ENCODE data around the gene CFAP68. TPM values are rescaled to one million over a fixed set of nuclear protein-coding genes. Genes with fewer than 3 reads are reported as not detected.
"Not testable (repeated sequence)": the region's sequence is repeated elsewhere in the genome, so short reads cannot be mapped to it uniquely, and the experiment has no call there.

CFAP68 gene
- total and polyA plus RNA-seq, 2 of the 4 experiments (the other 2 are of a cell fraction), result 10.2 to 17.0 TPM

DNA sequence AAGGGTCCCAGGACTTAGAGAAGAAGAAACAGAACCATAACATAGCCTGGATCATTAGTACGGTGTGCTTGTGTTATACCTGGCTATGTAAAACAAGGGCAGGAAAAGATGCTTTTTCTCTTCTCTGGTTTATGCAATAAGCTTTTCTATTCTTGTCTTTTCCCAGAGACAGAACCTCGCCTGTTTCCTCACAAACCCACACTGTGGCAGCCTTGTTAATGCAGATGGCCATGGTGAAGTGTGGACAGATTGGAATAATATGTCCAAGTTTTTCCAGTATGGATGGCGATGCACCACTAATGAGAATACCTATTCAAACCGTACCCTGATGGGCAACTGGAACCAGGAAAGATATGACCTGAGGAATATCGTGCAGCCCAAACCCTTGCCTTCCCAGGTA is 2.9 kb downstream of the CFAP68 start:
- Histone ChIP-seq H2AK9ac (replicated peaks; ENCODE audit: low read depth, low read length, poor library complexity) (no peak overlapping the region), H3K56ac (ENCODE audit: extremely low read depth, insufficient read depth, low read length) (no peak overlapping the region), H3K9ac (ENCODE audit: low read depth, low read length) (no peak overlapping the region), H2BK5ac (ENCODE audit: low read depth, low read length, poor library complexity, severe bottlenecking) (no peak overlapping the region), H3K4me3 (ENCODE audit: insufficient read depth, low read depth, low read length) (no peak overlapping the region), H2BK20ac (ENCODE audit: low read depth, low read length) (no peak overlapping the region), H3K79me1 (ENCODE audit: low read depth in 1 of 2, low read length in 2 of 2) (peaks cover 0 to 11% of the 10 kb centered on the region in 2 experiments; a peak in 3 of 4 replicates), H3K27ac (ENCODE audit: insufficient read depth, low read length) (no peak overlapping the region), H3K4me2 (ENCODE audit: low read depth, low read length) (no peak overlapping the region), H3K4ac (ENCODE audit: low read depth, low read length) (no peak overlapping the region), H3K9me1 (ENCODE audit: insufficient read depth, low read length) (peaks cover 3% of the 10 kb centered on the region; the same call in 1 of the 2 replicates), H4K91ac (ENCODE audit: insufficient read depth, low read depth, low read length) (no peak overlapping the region), H2AFZ (replicated peaks; ENCODE audit: low read length, poor library complexity) (no peak overlapping the region), H4K5ac (ENCODE audit: low read depth, low read length) (no peak overlapping the region), H2BK15ac (ENCODE audit: low read depth, low read length) (no peak overlapping the region), H3K23ac (ENCODE audit: low read depth, low read length) (no peak overlapping the region), H4K8ac (ENCODE audit: low read depth in 2 of 2, low read length in 2 of 2) (no peak overlapping the region), H2BK120ac (ENCODE audit: low read depth, low read length) (no peak overlapping the region), H2AK5ac (ENCODE audit: low read depth, low read length) (no peak overlapping the region), H3K9me3 (ENCODE audit: control insufficient read depth, insufficient read depth, low read length) (no peaks in the 10 kb centered on the region), H3K4me1 (ENCODE audit: control insufficient read depth, insufficient read depth, low read length) (peaks cover 3% of the 10 kb centered on the region; the same call in 1 of the 2 replicates), H4K20me1 (ENCODE audit: insufficient read depth, low read length) (no peaks in the 10 kb centered on the region), H3K18ac (ENCODE audit: low read depth, low read length) (no peak overlapping the region), H3K14ac (replicated peaks; ENCODE audit: low read depth, low read length) (no peak overlapping the region), H3K36me3 (ENCODE audit: control insufficient read depth, insufficient read depth, low read length) (no peaks in the 10 kb centered on the region), H3K27me3 (ENCODE audit: control insufficient read depth, insufficient read depth, low read length) (no peaks in the 10 kb centered on the region)
- dilution Hi-C loops (cut with HindIII; ENCODE audit: low sequenced_read_pairs, unreplicated experiment) (no loop called here), intact Hi-C loops (cut with micrococcal nuclease) (no loop called here), in situ Hi-C loops (cut with MboI; ENCODE audit: low sequenced_read_pairs) (loop anchor here (5.0 kb wide), 1 partner anchor 40 kb away; no protein-coding TSS in a partner anchor)
- 80% methylated on average over 1 of the region's 5 CpGs; no CpG with 5 or more reads in 1 of the 2 experiments for WGBS, 2 experiments (ENCODE audit: extremely low coverage in 2 of 2, insufficient read length in 1 of 2)
- no peak for DNase-seq
- ChIA-PET CTCF (no interaction called here), POLR2A (ENCODE audit: unreplicated experiment) (no interaction called here)
- BruUV-seq (replicated peaks), result no TSS peak
- no peak for TF ChIP-seq RCOR1 (IDR thresholded peaks at IDR 0.05; ENCODE audit: insufficient replicate concordance, low read length)
- TF ChIP-seq NFE2L2 (IDR thresholded peaks at IDR 0.05; ENCODE audit: low read depth, low read length), result no peak
- no peak for TF ChIP-seq SMC3 (IDR thresholded peaks at IDR 0.05; ENCODE audit: low read depth, low read length)
- no peak for TF ChIP-seq FOS (IDR thresholded peaks at IDR 0.05; ENCODE audit: low read depth, low read length)
- no peak for TF ChIP-seq CEBPB (IDR thresholded peaks at IDR 0.05; ENCODE audit: low read depth, low read length)
- TF ChIP-seq RFX5 (IDR thresholded peaks at IDR 0.05; ENCODE audit: low read depth, low read length), result no peak
- TF ChIP-seq, protein P1, sequence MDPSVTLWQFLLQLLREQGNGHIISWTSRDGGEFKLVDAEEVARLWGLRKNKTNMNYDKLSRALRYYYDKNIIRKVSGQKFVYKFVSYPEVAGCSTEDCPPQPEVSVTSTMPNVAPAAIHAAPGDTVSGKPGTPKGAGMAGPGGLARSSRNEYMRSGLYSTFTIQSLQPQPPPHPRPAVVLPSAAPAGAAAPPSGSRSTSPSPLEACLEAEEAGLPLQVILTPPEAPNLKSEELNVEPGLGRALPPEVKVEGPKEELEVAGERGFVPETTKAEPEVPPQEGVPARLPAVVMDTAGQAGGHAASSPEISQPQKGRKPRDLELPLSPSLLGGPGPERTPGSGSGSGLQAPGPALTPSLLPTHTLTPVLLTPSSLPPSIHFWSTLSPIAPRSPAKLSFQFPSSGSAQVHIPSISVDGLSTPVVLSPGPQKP (IDR thresholded peaks at IDR 0.05; ENCODE audit: borderline replicate concordance, low read depth, low read length), result no peak
- no peak for TF ChIP-seq MXI1 (IDR thresholded peaks at IDR 0.05; ENCODE audit: borderline replicate concordance, low read depth, low read length)
- ATAC-seq (ENCODE audit: low read depth), result no peak

DNA sequence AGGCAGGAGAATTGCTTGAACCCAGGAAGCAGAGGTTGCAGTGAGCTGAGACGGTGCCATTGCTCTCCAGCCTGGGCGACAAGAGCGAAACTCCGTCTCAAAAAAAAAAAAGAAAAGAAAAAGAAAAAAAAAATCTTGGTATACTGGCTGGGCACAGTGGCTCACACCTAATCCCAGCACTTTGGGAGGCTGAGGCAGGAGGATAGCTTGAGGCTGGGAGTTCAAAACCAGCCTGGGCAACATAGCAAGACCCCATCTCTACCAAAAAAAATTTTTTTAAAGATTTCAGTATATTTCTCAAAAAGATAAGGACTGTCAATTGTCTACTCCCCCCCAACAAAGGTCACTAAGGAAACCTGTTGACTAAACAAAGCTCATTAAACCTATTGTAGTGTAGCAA is 5.7 kb downstream of the CFAP68 start:
- intact Hi-C loops (cut with micrococcal nuclease); H3K4ac ChIP-seq (ENCODE audit: low read depth, low read length); H2AK5ac ChIP-seq (ENCODE audit: low read depth, low read length); H3K18ac ChIP-seq (ENCODE audit: low read depth, low read length); H4K20me1 ChIP-seq (ENCODE audit: insufficient read depth, low read length); H2AK9ac ChIP-seq (replicated peaks; ENCODE audit: low read depth, low read length, poor library complexity); H2BK5ac ChIP-seq (ENCODE audit: low read depth, low read length, poor library complexity, severe bottlenecking); H2BK20ac ChIP-seq (ENCODE audit: low read depth, low read length); H2AFZ ChIP-seq (replicated peaks; ENCODE audit: low read length, poor library complexity); H3K4me3 ChIP-seq (ENCODE audit: insufficient read depth, low read depth, low read length); H3K79me1 ChIP-seq (ENCODE audit: low read depth in 1 of 2, low read length in 2 of 2); H3K9ac ChIP-seq (ENCODE audit: low read depth, low read length); POLR2A ChIA-PET (ENCODE audit: unreplicated experiment); H3K14ac ChIP-seq (replicated peaks; ENCODE audit: low read depth, low read length); H3K36me3 ChIP-seq (ENCODE audit: control insufficient read depth, insufficient read depth, low read length); H3K56ac ChIP-seq (ENCODE audit: extremely low read depth, insufficient read depth, low read length); BruUV-seq (replicated peaks); H3K4me2 ChIP-seq (ENCODE audit: low read depth, low read length); H2BK15ac ChIP-seq (ENCODE audit: low read depth, low read length); H4K8ac ChIP-seq (ENCODE audit: low read depth in 2 of 2, low read length in 2 of 2); H4K5ac ChIP-seq (ENCODE audit: low read depth, low read length); H3K4me1 ChIP-seq (ENCODE audit: control insufficient read depth, insufficient read depth, low read length); H3K27ac ChIP-seq (ENCODE audit: insufficient read depth, low read length); DNase-seq; dilution Hi-C loops (cut with HindIII; ENCODE audit: low sequenced_read_pairs, unreplicated experiment); in situ Hi-C loops (cut with MboI; ENCODE audit: low sequenced_read_pairs); H4K91ac ChIP-seq (ENCODE audit: insufficient read depth, low read depth, low read length); H3K9me1 ChIP-seq (ENCODE audit: insufficient read depth, low read length); H3K23ac ChIP-seq (ENCODE audit: low read depth, low read length); H2BK120ac ChIP-seq (ENCODE audit: low read depth, low read length); H3K9me3 ChIP-seq (ENCODE audit: control insufficient read depth, insufficient read depth, low read length); ATAC-seq (ENCODE audit: low read depth); H3K27me3 ChIP-seq (ENCODE audit: control insufficient read depth, insufficient read depth, low read length): not testable (repeated sequence)
- CTCF ChIA-PET, result interaction anchor here (0.6 kb wide), 1 partner anchor 24 kb away, joined by 4 read pairs; no protein-coding TSS in a partner anchor
- WGBS, 2 experiments (ENCODE audit: extremely low coverage in 2 of 2, insufficient read length in 1 of 2), result no CpG with 5 or more reads among the region's 4 CpGs

All from IMR-90 (cell line).